Measurements from ENCODE around the gene SEC22C. TPM values are rescaled to one million over a fixed set of nuclear protein-coding genes. Genes with fewer than 3 reads are reported as not detected.

The SEC22C gene
- total RNA-seq (10 to 100 TPM; 39.7 to 54.8 (median 51.3) TPM), polyA plus RNA-seq (10 to 100 TPM; 38.0 to 50.4 TPM), total RNA-seq (100 reads per million, percentile 84 among the genes with 10 or more reads in this experiment)

- Mint-ChIP-seq H3K27me3 (no peaks in the 10 kb centered on the region), H3K9me3 (peaks cover 0 to 3% (median 0%) of the 10 kb centered on the region in 11 donors), H3K27ac (peak within 1 kb of the TSS; percentile 89 to 99 (median 96)), H3K4me1 (peaks cover 31 to 60% (median 57%) of the 10 kb centered on the region in 7 donors), H3K36me3 (peaks cover 6 to 33% (median 12%) of the 10 kb centered on the region in 5 donors), H3K4me3 (peak within 1 kb of the TSS; percentile 77 to 97 (median 94))
- H3K4me3 ChIP-seq (ENCODE audit: low read length) = peak within 1 kb of the TSS; percentile 86
- peaks cover 0 to 4% (median 0%) of the 10 kb centered on the region in 3 experiments for H3K36me3 ChIP-seq (ENCODE audit: control insufficient read depth in 2 of 3, insufficient read depth in 3 of 3, low read length in 3 of 3)
- POLR2A ChIA-PET = interaction anchor here (1.0 to 3.2 kb wide), 11 partner anchors 9 to 164 kb away, joined by 3 to 30 read pairs (median 4); partner anchors contain the start of genes NKTR, SS18L2 and VIPR1
- peaks cover 19 to 25% of the 10 kb centered on the region in 2 donors for H3K4me1 ChIP-seq (ENCODE audit: control insufficient read depth in 2 of 2, insufficient read depth in 2 of 2, low read length in 2 of 2)
- no peaks in the 10 kb centered on the region for H3K9me3 ChIP-seq (ENCODE audit: control insufficient read depth in 2 of 3, low read length in 3 of 3)
- ATAC-seq (peak; percentile 94), DNase-seq (peak; percentile 86 to 95 (median 94))
- CTCF ChIA-PET = interaction anchor here (1.2 to 1.4 kb wide), 4 partner anchors 22 to 174 kb away, joined by 3 to 8 read pairs (median 4); partner anchors contain the start of gene VIPR1
- intact Hi-C loops (cut with micrococcal nuclease) = loop anchor here (1.0 to 5.0 kb wide), 14 partner anchors 8 to 1110 kb away; partner anchors contain the start of genes NKTR (in 2 of the 2), SS18L2 (in 2 of the 2), ABHD5 (in 1 of the 2) and ANO10 (in 1 of the 2)
- H3K27ac ChIP-seq (ENCODE audit: low read depth, low read length) = peak within 1 kb of the TSS; percentile 92
- H3K27me3 ChIP-seq (ENCODE audit: control insufficient read depth in 2 of 2, insufficient read depth in 2 of 2, low read length in 2 of 2) = no peaks in the 10 kb centered on the region
Observed at GRCh38 chr3:42581709-42582473, at the start of gene SEC22C. Gene SEC22C (minus strand): TSS chr3:42581967. CDS start chr3:42569046, 12,921 bp downstream.

GRCh38 chr3:42613462-42613861 lies 31.7 kb upstream of the SEC22C start:
- intact Hi-C loops (cut with micrococcal nuclease) = loop anchor here (1.0 to 2.0 kb wide), 4 partner anchors 13 to 41 kb away; partner anchors contain the start of gene NKTR (in 1 of the 2)
- H3K36me3 Mint-ChIP-seq = peaks cover 0 to 20% (median 8%) of the 10 kb centered on the region in 5 donors
- H3K9me3 Mint-ChIP-seq = no peaks in the 10 kb centered on the region
- H3K27me3 ChIP-seq (ENCODE audit: control insufficient read depth in 2 of 2, insufficient read depth in 2 of 2, low read length in 2 of 2) = no peaks in the 10 kb centered on the region
- ATAC-seq = peak; percentile 63
- peak overlapping the region in 5 of 9 donors; percentile 1 to 49 (median 4) for H3K27ac Mint-ChIP-seq
- ChIA-PET POLR2A (interaction anchor here (0.9 to 4.2 kb wide), 2 partner anchors 12 to 132 kb away, joined by 3 to 28 read pairs; partner anchors contain the start of gene NKTR), CTCF (interaction anchor here (0.9 to 1.6 kb wide), 3 partner anchors 10 to 132 kb away, joined by 3 to 5 read pairs (median 3); no protein-coding TSS in a partner anchor)
- no peak overlapping the region for H3K27ac ChIP-seq (ENCODE audit: low read depth, low read length)
- DNase-seq = peak in 1 of 9 donors; percentile 17
- peak overlapping the region in 2 of 10 donors; percentile 1 to 38 for H3K4me3 Mint-ChIP-seq
- H3K36me3 ChIP-seq (ENCODE audit: control insufficient read depth in 2 of 3, insufficient read depth in 3 of 3, low read length in 3 of 3) = peaks cover 0 to 2% (median 2%) of the 10 kb centered on the region in 3 experiments
- H3K9me3 ChIP-seq (ENCODE audit: control insufficient read depth in 2 of 3, low read length in 3 of 3) = no peaks in the 10 kb centered on the region
- no peak overlapping the region for H3K4me3 ChIP-seq (ENCODE audit: low read length)
- peaks cover 14 to 15% of the 10 kb centered on the region in 2 donors for H3K4me1 ChIP-seq (ENCODE audit: control insufficient read depth in 2 of 2, insufficient read depth in 2 of 2, low read length in 2 of 2)
- H3K27me3 Mint-ChIP-seq = no peaks in the 10 kb centered on the region
- H3K4me1 Mint-ChIP-seq = peaks cover 40 to 84% (median 64%) of the 10 kb centered on the region in 7 donors

- Histone ChIP-seq H3K27ac (ENCODE audit: low read depth, low read length) (no peak overlapping the region), H3K36me3 (ENCODE audit: control insufficient read depth in 2 of 3, insufficient read depth in 3 of 3, low read length in 3 of 3) (peaks cover 0 to 7% (median 2%) of the 10 kb centered on the region in 3 experiments), H3K4me3 (ENCODE audit: low read length) (no peak overlapping the region), H3K9me3 (ENCODE audit: control insufficient read depth in 2 of 3, low read length in 3 of 3) (no peaks in the 10 kb centered on the region), H3K27me3 (ENCODE audit: control insufficient read depth in 2 of 2, insufficient read depth in 2 of 2, low read length in 2 of 2) (no peaks in the 10 kb centered on the region), H3K4me1 (ENCODE audit: control insufficient read depth in 2 of 2, insufficient read depth in 2 of 2, low read length in 2 of 2) (peaks cover 14 to 15% of the 10 kb centered on the region in 2 donors)
- Mint-ChIP-seq H3K27me3 (no peaks in the 10 kb centered on the region), H3K36me3 (peaks cover 0 to 24% (median 8%) of the 10 kb centered on the region in 5 donors), H3K27ac (peak overlapping the region in 1 of 9 donors; percentile 2), H3K4me3 (peak overlapping the region in 1 of 10 donors; percentile 38), H3K9me3 (no peaks in the 10 kb centered on the region), H3K4me1 (peaks cover 40 to 86% (median 68%) of the 10 kb centered on the region in 7 donors)
- ChIA-PET CTCF (interaction anchor here (0.9 to 1.6 kb wide), 5 partner anchors 10 to 133 kb away, joined by 3 to 5 read pairs (median 3); no protein-coding TSS in a partner anchor), POLR2A (interaction anchor here (0.9 to 4.2 kb wide), 2 partner anchors 11 to 133 kb away, joined by 3 to 28 read pairs; partner anchors contain the start of gene NKTR)
- intact Hi-C loops (cut with micrococcal nuclease) = loop anchor here (1.0 to 2.0 kb wide), 4 partner anchors 13 to 41 kb away; partner anchors contain the start of gene NKTR (in 1 of the 2)
- no peak for ATAC-seq
- no peak for DNase-seq
Observed at GRCh38 chr3:42612928-42613327, 31.2 kb upstream of the SEC22C start.

- H3K9me3 Mint-ChIP-seq = no peaks in the 10 kb centered on the region
- H3K4me1 Mint-ChIP-seq = peaks cover 40 to 90% (median 74%) of the 10 kb centered on the region in 7 donors
- DNase-seq (no peak), ATAC-seq (no peak)
- peaks cover 0 to 10% (median 1%) of the 10 kb centered on the region in 3 experiments for H3K36me3 ChIP-seq (ENCODE audit: control insufficient read depth in 2 of 3, insufficient read depth in 3 of 3, low read length in 3 of 3)
- H3K4me3 Mint-ChIP-seq = peak overlapping the region in 2 of 10 donors; percentile 11 to 46
- H3K4me3 ChIP-seq (ENCODE audit: low read length) = no peak overlapping the region
- intact Hi-C loops (cut with micrococcal nuclease) = loop anchor here in 1 of 2 donors (2.0 kb wide), 1 partner anchor 15 kb away; no protein-coding TSS in a partner anchor
- H3K9me3 ChIP-seq (ENCODE audit: control insufficient read depth in 2 of 3, low read length in 3 of 3) = no peaks in the 10 kb centered on the region
- peak overlapping the region; percentile 9 for H3K27ac ChIP-seq (ENCODE audit: low read depth, low read length)
- peaks cover 0 to 30% (median 12%) of the 10 kb centered on the region in 5 donors for H3K36me3 Mint-ChIP-seq
- peaks cover 14 to 15% of the 10 kb centered on the region in 2 donors for H3K4me1 ChIP-seq (ENCODE audit: control insufficient read depth in 2 of 2, insufficient read depth in 2 of 2, low read length in 2 of 2)
- ChIA-PET CTCF (interaction anchor here (0.9 to 1.3 kb wide), 3 partner anchors 10 to 27 kb away, joined by 3 to 5 read pairs (median 4); no protein-coding TSS in a partner anchor), POLR2A (interaction anchor here (4.2 kb wide), 1 partner anchor 11 kb away, joined by 28 read pairs; the partner anchor contains the start of gene NKTR)
- H3K27me3 Mint-ChIP-seq = no peaks in the 10 kb centered on the region
- H3K27ac Mint-ChIP-seq = peak overlapping the region in 4 of 9 donors; percentile 2 to 45 (median 24)
- H3K27me3 ChIP-seq (ENCODE audit: control insufficient read depth in 2 of 2, insufficient read depth in 2 of 2, low read length in 2 of 2) = no peaks in the 10 kb centered on the region
Observed at GRCh38 chr3:42612217-42612616, 30.4 kb upstream of the SEC22C start.

DNA sequence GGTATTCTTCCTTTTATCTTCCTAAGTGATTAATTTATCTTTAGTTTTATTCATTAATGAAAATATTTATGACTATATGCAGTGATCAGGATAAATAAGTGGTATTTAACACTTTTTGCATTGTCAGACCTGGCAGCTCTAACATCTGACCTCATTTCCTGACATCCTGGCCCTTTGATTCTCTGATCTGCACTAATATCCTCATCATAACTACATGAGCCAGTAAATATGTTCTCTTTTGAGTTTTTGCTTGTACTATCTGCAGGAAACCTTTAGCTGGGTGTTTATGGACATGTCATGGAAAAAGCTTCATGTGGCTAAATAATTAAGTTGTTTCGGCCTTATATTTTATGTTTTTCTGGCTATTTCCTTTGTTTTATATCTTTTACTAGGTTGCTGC lies 29.2 kb upstream of the SEC22C start:
- Histone ChIP-seq H3K4me1 (ENCODE audit: control insufficient read depth in 2 of 2, insufficient read depth in 2 of 2, low read length in 2 of 2) (peaks cover 14 to 17% of the 10 kb centered on the region in 2 donors), H3K27me3 (ENCODE audit: control insufficient read depth in 2 of 2, insufficient read depth in 2 of 2, low read length in 2 of 2) (no peaks in the 10 kb centered on the region), H3K27ac (ENCODE audit: low read depth, low read length) (peak overlapping the region; percentile 27), H3K4me3 (ENCODE audit: low read length) (no peak overlapping the region), H3K36me3 (ENCODE audit: control insufficient read depth in 2 of 3, insufficient read depth in 3 of 3, low read length in 3 of 3) (peaks cover 0 to 15% (median 6%) of the 10 kb centered on the region in 3 experiments), H3K9me3 (ENCODE audit: control insufficient read depth in 2 of 3, low read length in 3 of 3) (no peaks in the 10 kb centered on the region)
- intact Hi-C loops (cut with micrococcal nuclease) = no loop called here
- Mint-ChIP-seq H3K27me3 (no peaks in the 10 kb centered on the region), H3K9me3 (no peaks in the 10 kb centered on the region), H3K27ac (peak overlapping the region in 7 of 9 donors; percentile 12 to 69 (median 45)), H3K4me3 (peak overlapping the region in 8 of 10 donors; percentile 7 to 58 (median 15)), H3K4me1 (peaks cover 35 to 88% (median 73%) of the 10 kb centered on the region in 7 donors), H3K36me3 (peaks cover 0 to 33% (median 15%) of the 10 kb centered on the region in 5 donors)
- ChIA-PET CTCF (interaction anchor here (0.7 kb wide), 2 partner anchors 46 to 241 kb away, joined by 3 read pairs; no protein-coding TSS in a partner anchor), POLR2A (interaction anchor here (4.2 kb wide), 1 partner anchor 9 kb away, joined by 28 read pairs; the partner anchor contains the start of gene NKTR)
- ATAC-seq (peak; percentile 58), DNase-seq (no peak)

Measured in naive thymus-derived CD4-positive, alpha-beta T cell (primary cell).